HAP-1 (cell line): ENCODE data around the gene P2RX6.

Experiments
- DNase-seq, 2 experiments: peaks; one replicate each; pipeline ENCODE4 v3.0.0-alpha.2; 2016 to 2020; ENCODE audit warnings: low spot score in 2 of 2
- H3K27me3 ChIP-seq: fragments of 250-450 bp; sonication (Bioruptor Pico); 2 replicates; pipeline ENCODE4 v1.5.1; 2020; ENCODE audit warnings: low read depth, mild to moderate bottlenecking, moderate library complexity
- H3K36me3 ChIP-seq: fragments of 250-450 bp; sonication (Bioruptor Pico); replicated peaks from 2 replicates; pipeline ENCODE4 v1.5.1; 2020; ENCODE audit warnings: mild to moderate bottlenecking
- H3K4me1 ChIP-seq: fragments of 250-450 bp; sonication (Bioruptor Pico); 2 replicates; pipeline ENCODE4 v1.5.1; 2020; ENCODE audit warnings: mild to moderate bottlenecking
- H3K4me3 ChIP-seq: fragments of 250-450 bp; sonication (Bioruptor Pico); 2 replicates; pipeline ENCODE4 v1.5.1; 2020; ENCODE audit warnings: mild to moderate bottlenecking, moderate library complexity
- H3K9me3 ChIP-seq: fragments of 250-450 bp; sonication (Bioruptor Pico); 2 replicates; pipeline ENCODE4 v1.5.1; 2020; ENCODE audit warnings: mild to moderate bottlenecking, moderate library complexity
- in situ Hi-C: fragments of 300-500 bp; cut with MboI; formaldehyde crosslinking; loops from 3 replicates; pipeline ENCODE4 v1.14.3; 2020; ENCODE audit warnings: low sequenced_read_pairs, inconsistent platforms, mixed read lengths

P2RX6 gene

DNA sequence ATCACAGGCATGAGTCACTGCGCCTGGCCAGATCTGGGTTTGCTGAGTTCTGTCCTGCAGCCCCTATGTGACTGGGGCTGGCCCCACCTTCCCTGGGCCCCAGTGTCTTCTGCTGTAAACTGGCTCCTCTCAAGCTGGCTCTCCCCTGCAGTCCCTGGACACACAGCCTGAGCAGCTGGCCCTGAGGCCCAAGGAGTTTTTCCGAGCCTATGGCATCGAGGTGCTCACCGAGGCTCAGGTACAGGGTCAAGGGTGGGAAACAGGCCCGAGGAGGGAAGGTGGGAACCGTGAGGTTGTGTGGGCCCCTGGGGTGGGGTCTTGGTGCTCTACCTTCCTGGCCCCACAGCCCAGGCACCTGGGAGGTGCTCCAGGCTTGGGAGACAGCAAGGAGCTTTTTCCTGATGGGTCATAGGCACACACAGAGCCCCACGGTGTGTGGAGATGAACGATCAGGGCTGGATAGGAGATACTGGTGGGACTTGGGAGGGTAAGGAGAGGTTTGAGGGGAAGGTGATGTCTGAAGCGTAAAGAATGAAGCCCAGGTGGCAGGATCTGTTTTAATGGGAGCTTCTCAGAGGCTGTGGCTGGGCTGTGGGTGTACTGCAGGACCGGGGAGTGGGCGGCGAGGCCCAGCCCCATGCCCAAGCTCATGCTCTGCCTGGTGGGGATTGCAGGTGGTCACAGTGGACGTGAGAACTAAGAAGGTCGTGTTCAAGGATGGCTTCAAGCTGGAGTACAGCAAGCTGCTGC, 39.2 kb upstream of the P2RX6 start:
- no peak for DNase-seq
- H3K36me3 ChIP-seq = no peaks in the 10 kb centered on the region
- peaks cover 7% of the 10 kb centered on the region; the same call in 1 of the 2 replicates for H3K9me3 ChIP-seq
- no peak overlapping the region for H3K4me3 ChIP-seq
- no peaks in the 10 kb centered on the region for H3K4me1 ChIP-seq
- in situ Hi-C loops = no loop called here
- H3K27me3 ChIP-seq = no peaks in the 10 kb centered on the region

DNA sequence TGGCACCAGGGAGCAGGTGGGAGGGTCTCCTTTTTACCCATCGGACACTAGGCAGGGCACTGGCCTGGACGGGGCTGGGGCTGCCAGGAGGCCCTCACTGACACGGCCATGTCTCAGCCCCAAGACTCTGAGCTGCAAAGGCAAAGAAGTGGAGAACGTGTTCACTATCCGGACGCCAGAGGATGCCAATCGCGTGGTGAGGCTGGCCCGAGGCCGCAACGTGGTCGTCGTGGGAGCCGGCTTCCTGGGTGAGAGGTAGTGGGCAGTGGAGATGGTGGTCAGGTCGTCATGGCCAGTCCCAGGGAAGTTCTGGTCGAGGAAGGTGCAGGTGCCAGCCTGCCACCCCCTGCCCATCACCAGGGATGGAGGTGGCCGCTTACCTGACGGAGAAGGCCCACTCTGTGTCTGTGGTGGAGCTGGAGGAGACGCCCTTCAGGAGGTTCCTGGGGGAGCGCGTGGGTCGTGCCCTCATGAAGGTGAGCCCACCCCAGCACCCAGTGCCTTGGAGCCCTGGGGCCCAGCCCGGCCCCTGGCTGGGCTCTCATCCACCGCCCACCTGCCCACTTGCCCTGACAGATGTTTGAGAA, 38.6 kb upstream of the P2RX6 start:
- Histone ChIP-seq H3K9me3 (peaks cover 7% of the 10 kb centered on the region; the same call in 1 of the 2 replicates), H3K36me3 (no peaks in the 10 kb centered on the region)
- in situ Hi-C loops = no loop called here

DNA sequence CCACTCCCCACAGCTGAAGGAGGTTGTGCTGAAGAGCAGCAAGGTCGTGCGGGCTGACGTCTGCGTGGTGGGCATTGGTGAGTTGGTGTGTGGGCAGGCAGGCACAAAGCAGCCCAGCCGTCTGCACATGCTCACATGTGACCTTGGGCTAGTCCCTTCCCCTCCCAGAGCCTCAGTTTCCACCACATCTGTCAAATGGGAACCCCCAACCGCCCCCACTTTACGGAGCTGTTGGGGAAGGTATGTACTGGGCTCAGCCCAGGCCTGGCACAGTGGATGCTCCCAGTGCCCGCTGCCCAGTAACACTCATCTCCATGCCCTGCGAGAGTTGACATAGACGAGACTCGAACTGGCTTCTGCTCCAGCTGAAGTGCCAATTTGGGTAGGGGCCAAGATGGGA, 37.9 kb upstream of the P2RX6 start:
- H3K4me3 ChIP-seq = no peak overlapping the region
- in situ Hi-C loops = no loop called here

More for the DNA sequence above, 38.6 kb upstream of the P2RX6 start:
- Histone ChIP-seq H3K27me3 (no peaks in the 10 kb centered on the region), H3K4me3 (no peak overlapping the region), H3K4me1 (peaks cover 4% of the 10 kb centered on the region)
- no peak for DNase-seq

DNA sequence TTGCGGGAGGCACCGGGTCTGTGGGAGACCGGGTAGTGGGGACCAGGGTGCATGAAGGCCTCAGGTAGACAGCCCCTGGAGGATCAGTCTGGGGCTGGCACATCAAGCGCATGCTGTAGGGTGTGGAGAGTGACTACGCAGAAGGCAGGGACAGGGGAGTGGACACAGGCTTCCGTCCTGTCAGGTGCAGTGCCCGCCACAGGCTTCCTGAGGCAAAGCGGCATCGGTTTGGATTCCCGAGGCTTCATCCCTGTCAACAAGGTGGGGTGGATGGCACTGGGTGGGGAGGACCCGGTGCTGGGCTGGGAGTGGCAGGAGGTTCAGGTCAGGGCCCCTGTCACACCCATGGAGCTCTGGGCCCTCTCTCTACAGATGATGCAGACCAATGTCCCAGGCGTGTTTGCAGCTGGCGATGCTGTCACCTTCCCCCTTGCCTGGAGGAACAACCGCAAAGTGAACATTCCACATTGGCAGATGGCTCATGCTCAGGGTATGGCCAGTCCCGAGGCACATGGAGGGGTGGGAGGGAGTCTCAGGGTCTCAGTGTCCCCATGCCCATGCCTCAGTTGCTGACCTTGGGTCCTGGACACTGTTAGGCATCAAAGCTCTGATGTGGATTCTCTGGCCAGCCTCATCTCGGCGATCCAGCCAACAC, 37.3 kb upstream of the P2RX6 start:
- no peaks in the 10 kb centered on the region for H3K27me3 ChIP-seq
- peaks cover 7% of the 10 kb centered on the region; the same call in 1 of the 2 replicates for H3K9me3 ChIP-seq
- H3K4me3 ChIP-seq = no peak overlapping the region
- DNase-seq = no peak
- H3K36me3 ChIP-seq = no peaks in the 10 kb centered on the region; the same call in 1 of the 2 replicates
- peaks cover 5% of the 10 kb centered on the region for H3K4me1 ChIP-seq
- in situ Hi-C loops = no loop called here

More for the DNA sequence above, 37.9 kb upstream of the P2RX6 start:
- H3K9me3 ChIP-seq = peaks cover 7% of the 10 kb centered on the region; the same call in 1 of the 2 replicates
- DNase-seq = no peak
- peaks cover 5% of the 10 kb centered on the region for H3K4me1 ChIP-seq
- H3K36me3 ChIP-seq = no peaks in the 10 kb centered on the region
- H3K27me3 ChIP-seq = no peaks in the 10 kb centered on the region

DNA sequence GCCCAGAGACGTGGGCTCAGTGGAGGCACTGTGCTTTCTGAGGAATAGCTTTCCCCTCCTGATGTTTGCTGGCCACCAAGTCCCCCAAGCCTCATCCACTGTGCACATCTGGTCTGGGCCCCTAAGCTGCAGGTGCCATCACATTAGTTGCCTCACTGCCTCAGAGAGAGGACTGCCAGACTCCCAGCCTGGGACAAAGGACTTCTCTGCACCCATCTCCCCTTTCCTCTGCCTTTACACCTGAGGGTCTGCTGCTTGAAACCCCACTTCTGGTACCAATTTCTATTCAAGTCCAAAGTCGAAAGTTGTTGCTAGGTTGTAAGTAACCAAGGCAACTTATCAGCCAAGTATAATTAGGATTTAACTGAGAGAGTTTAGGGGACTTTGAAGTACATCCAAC, 36.5 kb upstream of the P2RX6 start:
- no peak for DNase-seq
- Histone ChIP-seq H3K9me3 (peaks cover 7% of the 10 kb centered on the region; the same call in 1 of the 2 replicates), H3K4me3 (no peak overlapping the region), H3K27me3 (no peaks in the 10 kb centered on the region), H3K36me3 (no peaks in the 10 kb centered on the region; the same call in 1 of the 2 replicates), H3K4me1 (peaks cover 9% of the 10 kb centered on the region)
- in situ Hi-C loops = no loop called here

DNA sequence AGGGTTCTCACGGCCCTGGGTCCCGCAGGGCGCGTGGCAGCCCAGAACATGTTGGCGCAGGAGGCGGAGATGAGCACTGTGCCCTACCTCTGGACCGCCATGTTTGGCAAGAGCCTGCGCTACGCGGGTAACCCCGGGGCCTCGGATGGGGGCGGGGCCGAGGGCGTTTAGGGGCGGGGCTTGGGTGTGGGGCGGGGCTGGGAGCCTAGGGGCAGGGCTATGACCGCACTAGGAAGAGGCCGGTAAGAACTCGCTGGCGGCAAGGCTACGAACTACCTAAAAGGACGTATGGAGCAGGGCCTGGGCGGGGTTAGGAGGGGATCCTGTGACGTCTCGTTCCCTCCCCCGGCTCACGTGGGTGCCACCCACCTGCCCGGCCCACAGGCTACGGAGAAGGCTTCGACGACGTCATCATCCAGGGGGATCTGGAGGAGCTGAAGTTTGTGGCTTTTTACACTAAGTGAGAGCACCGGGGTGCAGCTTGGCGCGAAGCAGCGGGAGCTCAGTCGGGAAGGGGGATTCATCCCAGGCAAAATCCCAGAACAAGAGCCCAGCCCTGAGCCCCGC, 35.6 kb upstream of the P2RX6 start:
- Histone ChIP-seq H3K9me3 (peaks cover 7% of the 10 kb centered on the region; the same call in 1 of the 2 replicates), H3K4me1 (peaks cover 9% of the 10 kb centered on the region), H3K4me3 (no peak overlapping the region), H3K27me3 (no peaks in the 10 kb centered on the region), H3K36me3 (peaks cover 5% of the 10 kb centered on the region)
- DNase-seq = no peak
- in situ Hi-C loops = no loop called here

GRCh38 chr22:20979940-20980453, 35.0 kb upstream of the P2RX6 start:
- no peak for DNase-seq
- in situ Hi-C loops = loop anchor here (10.0 kb wide), 2 partner anchors 65 to 175 kb away; partner anchors contain the start of gene CRKL
- Histone ChIP-seq H3K27me3 (no peaks in the 10 kb centered on the region), H3K9me3 (peaks cover 7% of the 10 kb centered on the region; the same call in 1 of the 2 replicates), H3K36me3 (peaks cover 5% of the 10 kb centered on the region), H3K4me1 (peaks cover 9% of the 10 kb centered on the region), H3K4me3 (no peak overlapping the region)

GRCh38 chr22:20980523-20980922, 34.4 kb upstream of the P2RX6 start:
- H3K27me3 ChIP-seq = no peaks in the 10 kb centered on the region
- peaks cover 5% of the 10 kb centered on the region for H3K36me3 ChIP-seq
- peaks cover 7% of the 10 kb centered on the region; the same call in 1 of the 2 replicates for H3K9me3 ChIP-seq
- no peak overlapping the region for H3K4me3 ChIP-seq
- in situ Hi-C loops = loop anchor here (10.0 kb wide), 2 partner anchors 66 to 176 kb away; partner anchors contain the start of gene CRKL
- peaks cover 9% of the 10 kb centered on the region for H3K4me1 ChIP-seq
- DNase-seq = no peak

DNA sequence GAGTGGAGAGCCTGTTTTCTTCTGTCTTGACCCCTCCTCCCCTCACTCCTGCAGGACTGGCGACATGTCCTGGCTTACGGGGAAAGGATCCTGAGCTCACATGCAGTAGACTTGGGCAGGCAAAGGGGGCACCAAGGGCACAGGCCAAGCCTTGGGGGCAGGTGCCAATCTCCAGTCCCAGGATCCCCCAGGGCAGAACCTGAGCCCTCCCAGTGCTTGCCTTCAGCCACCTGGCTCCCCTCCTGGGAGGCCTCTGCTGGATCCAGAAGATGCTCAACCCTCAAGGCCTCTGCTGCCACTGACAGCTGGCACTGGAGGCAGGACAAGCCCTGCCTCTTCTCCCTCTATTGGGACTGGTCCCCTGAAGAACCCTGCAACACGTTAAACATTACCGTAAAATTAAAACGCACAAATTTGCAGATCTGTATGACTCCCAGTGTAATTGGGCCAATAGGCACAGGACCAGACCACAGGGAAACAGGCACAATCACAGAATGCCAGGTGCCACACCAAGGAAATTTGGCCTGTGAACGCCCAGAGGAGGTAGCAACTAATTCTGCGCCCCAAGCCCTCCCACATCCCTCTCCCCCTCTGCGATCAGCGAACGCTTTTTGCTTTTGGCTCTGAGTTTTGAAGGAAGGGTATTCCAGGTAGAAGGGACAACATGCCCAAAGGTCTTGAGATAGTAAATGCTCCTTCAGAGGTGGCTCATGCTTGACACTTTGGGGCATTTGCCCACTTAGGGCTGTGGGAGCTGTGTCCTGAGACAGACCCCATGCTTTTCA, 33.8 kb upstream of the P2RX6 start:
- peak overlapping the region; percentile 82 for H3K4me3 ChIP-seq
- no peak for DNase-seq
- H3K27me3 ChIP-seq = no peaks in the 10 kb centered on the region
- in situ Hi-C loops = loop anchor here (10.0 kb wide), 2 partner anchors 66 to 176 kb away; partner anchors contain the start of gene CRKL
- H3K9me3 ChIP-seq = peaks cover 7% of the 10 kb centered on the region; the same call in 1 of the 2 replicates
- peaks cover 9% of the 10 kb centered on the region for H3K4me1 ChIP-seq
- H3K36me3 ChIP-seq = peaks cover 9% of the 10 kb centered on the region

DNA sequence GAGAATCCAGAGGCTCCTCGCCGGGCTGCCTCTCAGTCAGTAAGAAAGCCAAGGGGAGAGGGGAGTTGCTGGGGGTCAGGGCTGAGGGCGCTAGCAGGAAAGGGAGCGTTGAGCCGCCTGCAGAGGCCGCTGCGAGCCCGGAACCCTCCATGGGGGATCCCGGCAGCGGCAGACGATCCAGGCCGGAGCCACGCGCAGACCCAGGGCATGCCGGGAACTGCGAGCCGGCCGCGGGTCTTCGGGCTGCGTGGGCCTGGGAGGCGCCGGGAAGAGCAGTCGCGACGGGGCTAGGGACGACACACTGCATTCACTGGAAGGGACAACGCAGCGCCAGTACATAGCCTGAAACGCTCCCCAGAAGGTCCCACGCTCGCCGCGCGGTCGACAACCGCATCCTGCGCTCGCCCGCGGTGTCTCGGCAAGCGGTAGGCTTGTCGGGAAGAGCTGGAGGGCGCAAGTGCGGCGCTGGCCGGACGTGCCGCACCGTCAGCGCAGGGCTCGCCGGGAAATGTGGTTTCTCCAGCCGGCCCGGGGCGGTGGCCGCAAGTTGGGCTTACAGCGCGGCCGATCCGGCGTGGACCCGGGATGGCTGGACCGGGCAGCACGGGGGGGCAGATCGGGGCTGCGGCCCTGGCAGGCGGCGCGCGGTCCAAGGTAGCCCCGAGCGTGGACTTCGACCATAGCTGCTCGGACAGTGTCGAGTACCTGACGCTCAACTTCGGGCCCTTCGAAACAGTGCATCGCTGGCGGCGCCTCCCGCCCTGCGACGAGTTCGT, 33.0 kb upstream of the P2RX6 start, which contains the start of gene LZTR1:
LZTR1 (plus strand) TSS at position 511 of the 776 bp plus-strand sequence; CDS start at position 586, 75 bp downstream.
- peak within 1 kb of the TSS; percentile 82 for H3K4me3 ChIP-seq
- peaks cover 7% of the 10 kb centered on the region; the same call in 1 of the 2 replicates for H3K9me3 ChIP-seq
- peak; percentile 57 to 82 for DNase-seq
- in situ Hi-C loops = loop anchor here (10.0 kb wide), 2 partner anchors 67 to 177 kb away; partner anchors contain the start of gene CRKL
- H3K36me3 ChIP-seq = peaks cover 9% of the 10 kb centered on the region
- no peaks in the 10 kb centered on the region for H3K27me3 ChIP-seq
- peaks cover 9% of the 10 kb centered on the region for H3K4me1 ChIP-seq

- peaks cover 9% of the 10 kb centered on the region for H3K4me1 ChIP-seq
- in situ Hi-C loops = loop anchor here (10.0 kb wide), 2 partner anchors 68 to 178 kb away; partner anchors contain the start of gene CRKL
- no peaks in the 10 kb centered on the region for H3K27me3 ChIP-seq
- H3K9me3 ChIP-seq = peaks cover 7% of the 10 kb centered on the region; the same call in 1 of the 2 replicates
- DNase-seq = no peak
- H3K4me3 ChIP-seq = peak overlapping the region; percentile 82
- H3K36me3 ChIP-seq = peaks cover 10% of the 10 kb centered on the region
Observed at GRCh38 chr22:20982563-20982882, 32.4 kb upstream of the P2RX6 start.
